HG02885 (cell line): ENCODE results near the gene CTDP1.

Source experiments
- ATAC-seq: cut with Tn5 transposase; IDR thresholded peaks from one replicate; pipeline ENCODE4 v1.9.1; 2021; ENCODE audit warnings: mild to moderate bottlenecking; ENCODE audit not compliant: unreplicated experiment, poor library complexity

Gene CTDP1

GRCh38 chr18:79695856-79696850, 16.6 kb downstream of the CTDP1 start:
- ATAC-seq, result no peak

- ATAC-seq, result no peak
Observed at GRCh38 chr18:79697178-79697577, 17.6 kb downstream of the CTDP1 start.

GRCh38 chr18:79697976-79698375, 18.4 kb downstream of the CTDP1 start:
- ATAC-seq, result no peak

GRCh38 chr18:79698668-79699335, 19.2 kb downstream of the CTDP1 start:
- ATAC-seq, result no peak

- no peak for ATAC-seq
Observed at GRCh38 chr18:79699653-79700052, 20.1 kb downstream of the CTDP1 start.

- no peak for ATAC-seq
Observed at GRCh38 chr18:79702906-79703305, 23.3 kb downstream of the CTDP1 start.

GRCh38 chr18:79704631-79705030, 25.0 kb downstream of the CTDP1 start:
- ATAC-seq, result no peak

GRCh38 chr18:79705272-79705671, 25.7 kb downstream of the CTDP1 start:
- ATAC-seq, result no peak

- no peak for ATAC-seq
Observed at GRCh38 chr18:79706006-79706405, 26.4 kb downstream of the CTDP1 start.

- ATAC-seq, result no peak
Observed at GRCh38 chr18:79706658-79707057, 27.1 kb downstream of the CTDP1 start.

- ATAC-seq, result no peak
Observed at GRCh38 chr18:79707239-79707638, 27.6 kb downstream of the CTDP1 start.

GRCh38 chr18:79707671-79708070, 28.1 kb downstream of the CTDP1 start:
- ATAC-seq, result no peak

GRCh38 chr18:79708412-79708811, 28.8 kb downstream of the CTDP1 start:
- ATAC-seq, result no peak

GRCh38 chr18:79712206-79712857, 32.7 kb downstream of the CTDP1 start:
- ATAC-seq, result no peak

GRCh38 chr18:79713341-79713740, 33.7 kb downstream of the CTDP1 start:
- ATAC-seq, result no peak

- ATAC-seq, result no peak
Observed at GRCh38 chr18:79714531-79715240, 35.1 kb downstream of the CTDP1 start.

GRCh38 chr18:79715280-79715679, 35.7 kb downstream of the CTDP1 start:
- no peak for ATAC-seq

- no peak for ATAC-seq
Observed at GRCh38 chr18:79717059-79717458, 37.5 kb downstream of the CTDP1 start.

- ATAC-seq, result no peak
Observed at GRCh38 chr18:79717555-79718074, 38.0 kb downstream of the CTDP1 start.

GRCh38 chr18:79718126-79718525, 38.5 kb downstream of the CTDP1 start:
- no peak for ATAC-seq
